Fibroblast of lung (primary cell): ENCODE measurements around the gene KCNAB2. TPM values are rescaled to one million over a fixed set of nuclear protein-coding genes. Genes with fewer than 3 reads are reported as not detected.
"Not testable (repeated sequence)": the region's sequence is repeated elsewhere in the genome, so short reads cannot be mapped to it uniquely, and the experiment has no call there.

Experiments
- DNase-seq, 2 donors: peaks; one replicate each; pipeline versions ENCODE4 v3.0.0 to v3.0.0-alpha.2; 2010; ENCODE audit warnings: low read depth in 2 of 2
- H2AFZ ChIP-seq: 2 replicates; pipeline ENCODE4 v1.5.1; 2012; ENCODE audit warnings: low read length, control low read depth, inconsistent platforms
- H3K27ac ChIP-seq: 2 replicates; pipeline ENCODE4 v1.5.1; 2011; ENCODE audit warnings: low read length, control low read depth; ENCODE audit not compliant: insufficient read depth
- H3K27me3 ChIP-seq: 2 replicates; pipeline ENCODE4 v1.5.1; 2011; ENCODE audit warnings: mild to moderate bottlenecking, low read length; ENCODE audit not compliant: control insufficient read depth, insufficient read depth
- H3K36me3 ChIP-seq: 2 replicates; pipeline ENCODE4 v1.5.1; 2011; ENCODE audit warnings: low read length; ENCODE audit not compliant: control insufficient read depth, insufficient read depth
- H3K4me1 ChIP-seq: 2 replicates; pipeline ENCODE4 v1.5.1; 2011; ENCODE audit warnings: low read length; ENCODE audit not compliant: control insufficient read depth, insufficient read depth; ENCODE audit errors: extremely low read depth
- H3K4me2 ChIP-seq: 2 replicates; pipeline ENCODE4 v1.5.1; 2011; ENCODE audit warnings: low read length, control low read depth; ENCODE audit not compliant: insufficient read depth; ENCODE audit errors: extremely low read depth
- H3K4me3 ChIP-seq, 4 experiments: fragments of 200-600 bp in 1 of 4; sonication (generic) in 1 of 4; replicated peaks in 1 of 4; 2 replicates each; pipeline ENCODE4 v1.5.1; 2011 to 2016; ENCODE audit warnings: low read length in 4 of 4, low read depth in 3 of 4, mild to moderate bottlenecking in 3 of 4, control low read depth in 2 of 4, inconsistent platforms in 1 of 4, mixed read lengths in 1 of 4; ENCODE audit not compliant: insufficient read depth in 1 of 4; ENCODE audit errors: control extremely low read depth in 1 of 4
- H3K79me2 ChIP-seq: 2 replicates; pipeline ENCODE4 v1.5.1; 2012; ENCODE audit warnings: mild to moderate bottlenecking, low read length, inconsistent platforms; ENCODE audit not compliant: control insufficient read depth, insufficient read depth
- H3K9ac ChIP-seq: 2 replicates; pipeline ENCODE4 v1.5.1; 2011; ENCODE audit warnings: mild to moderate bottlenecking, low read length, control low read depth; ENCODE audit not compliant: insufficient read depth
- H3K9me3 ChIP-seq: 2 replicates; pipeline ENCODE4 v1.5.1; 2012; ENCODE audit warnings: low read depth, low read length; ENCODE audit not compliant: control insufficient read depth, insufficient read depth
- H4K20me1 ChIP-seq: 2 replicates; pipeline ENCODE4 v1.5.1; 2011; ENCODE audit warnings: low read length; ENCODE audit not compliant: control insufficient read depth, insufficient read depth; ENCODE audit errors: extremely low read depth
- EZH2 ChIP-seq: IDR thresholded peaks from 2 replicates; pipeline ENCODE4 v1.5.1; 2012; ENCODE audit warnings: low read length, control low read depth, mild to moderate bottlenecking; ENCODE audit errors: missing control alignments
- polyA plus RNA-seq, 2 donors: library from polyadenylated mRNA; depleted of rRNA in 1 of 2; stranded (reverse) in 1 of 2; unstranded in 1 of 2; fragments of >200 nt; gene quantifications; 2 replicates each; pipeline ENCODE4 v1.2.1, GENCODE V29; 2011 to 2012; ENCODE audit warnings: missing spikeins in 1 of 2
- total RNA-seq: library from RNA; depleted of rRNA; stranded (reverse); fragments of >200 nt; gene quantifications from 2 replicates; pipeline ENCODE4 v1.2.1, GENCODE V29; 2014
- TF ChIP-seq, protein P1 (sequence below), 2 donors: IDR thresholded peaks in 1 of 2; conservative IDR thresholded peaks in 1 of 2; 1 replicate in 1 of 2; 2 replicates in 1 of 2; pipeline ENCODE4 v1.5.1; 2011 to 2012; ENCODE audit warnings: low read length in 2 of 2, control low read depth in 1 of 2, inconsistent platforms in 1 of 2, low read depth in 1 of 2, mild to moderate bottlenecking in 1 of 2

The KCNAB2 gene
- total and polyA plus RNA-seq, 2 donors (not counting 1 experiment from before 2014, with no cell fraction given) = 2.2 to 2.5 TPM

DNA sequence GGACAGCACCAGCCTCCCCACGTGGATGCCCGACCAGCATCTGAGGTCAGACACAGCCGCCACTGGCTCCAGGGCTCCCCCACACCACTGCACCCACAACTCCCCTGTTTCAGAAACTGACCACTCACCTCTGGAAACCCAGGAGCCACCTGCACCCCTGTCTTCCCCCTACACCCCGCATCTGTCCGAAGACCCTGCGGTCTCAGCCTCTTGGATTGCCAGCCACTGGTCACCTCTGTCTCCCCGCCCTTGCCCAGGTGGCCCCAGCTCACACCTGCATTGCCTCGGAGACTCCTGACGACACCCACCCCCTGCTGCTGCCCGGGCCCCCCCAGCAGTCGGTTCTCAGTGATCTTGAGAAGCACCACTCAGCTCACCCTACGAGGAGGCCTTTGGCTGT is 32.2 kb upstream of the KCNAB2 start:
- no peaks in the 10 kb centered on the region for H3K9me3 ChIP-seq
- H4K20me1 ChIP-seq = no peaks in the 10 kb centered on the region
- H3K4me2 ChIP-seq = no peak overlapping the region
- no peak overlapping the region for H2AFZ ChIP-seq
- no peak overlapping the region for H3K27ac ChIP-seq
- no peak overlapping the region for H3K9ac ChIP-seq
- no peaks in the 10 kb centered on the region for H3K4me1 ChIP-seq
- no peak for DNase-seq
- no peaks in the 10 kb centered on the region for H3K36me3 ChIP-seq
- no peak for TF ChIP-seq EZH2
- TF ChIP-seq, protein P1, sequence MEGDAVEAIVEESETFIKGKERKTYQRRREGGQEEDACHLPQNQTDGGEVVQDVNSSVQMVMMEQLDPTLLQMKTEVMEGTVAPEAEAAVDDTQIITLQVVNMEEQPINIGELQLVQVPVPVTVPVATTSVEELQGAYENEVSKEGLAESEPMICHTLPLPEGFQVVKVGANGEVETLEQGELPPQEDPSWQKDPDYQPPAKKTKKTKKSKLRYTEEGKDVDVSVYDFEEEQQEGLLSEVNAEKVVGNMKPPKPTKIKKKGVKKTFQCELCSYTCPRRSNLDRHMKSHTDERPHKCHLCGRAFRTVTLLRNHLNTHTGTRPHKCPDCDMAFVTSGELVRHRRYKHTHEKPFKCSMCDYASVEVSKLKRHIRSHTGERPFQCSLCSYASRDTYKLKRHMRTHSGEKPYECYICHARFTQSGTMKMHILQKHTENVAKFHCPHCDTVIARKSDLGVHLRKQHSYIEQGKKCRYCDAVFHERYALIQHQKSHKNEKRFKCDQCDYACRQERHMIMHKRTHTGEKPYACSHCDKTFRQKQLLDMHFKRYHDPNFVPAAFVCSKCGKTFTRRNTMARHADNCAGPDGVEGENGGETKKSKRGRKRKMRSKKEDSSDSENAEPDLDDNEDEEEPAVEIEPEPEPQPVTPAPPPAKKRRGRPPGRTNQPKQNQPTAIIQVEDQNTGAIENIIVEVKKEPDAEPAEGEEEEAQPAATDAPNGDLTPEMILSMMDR (conservative IDR thresholded peaks at IDR 0.05 in 1 of 2, IDR thresholded peaks at IDR 0.05 in 1 of 2; ENCODE audit: low read depth in 1 of 2, low read length in 2 of 2) = no peak
- H3K27me3 ChIP-seq = no peaks in the 10 kb centered on the region
- H3K4me3 ChIP-seq = no peak overlapping the region
- H3K79me2 ChIP-seq = no peaks in the 10 kb centered on the region

DNA sequence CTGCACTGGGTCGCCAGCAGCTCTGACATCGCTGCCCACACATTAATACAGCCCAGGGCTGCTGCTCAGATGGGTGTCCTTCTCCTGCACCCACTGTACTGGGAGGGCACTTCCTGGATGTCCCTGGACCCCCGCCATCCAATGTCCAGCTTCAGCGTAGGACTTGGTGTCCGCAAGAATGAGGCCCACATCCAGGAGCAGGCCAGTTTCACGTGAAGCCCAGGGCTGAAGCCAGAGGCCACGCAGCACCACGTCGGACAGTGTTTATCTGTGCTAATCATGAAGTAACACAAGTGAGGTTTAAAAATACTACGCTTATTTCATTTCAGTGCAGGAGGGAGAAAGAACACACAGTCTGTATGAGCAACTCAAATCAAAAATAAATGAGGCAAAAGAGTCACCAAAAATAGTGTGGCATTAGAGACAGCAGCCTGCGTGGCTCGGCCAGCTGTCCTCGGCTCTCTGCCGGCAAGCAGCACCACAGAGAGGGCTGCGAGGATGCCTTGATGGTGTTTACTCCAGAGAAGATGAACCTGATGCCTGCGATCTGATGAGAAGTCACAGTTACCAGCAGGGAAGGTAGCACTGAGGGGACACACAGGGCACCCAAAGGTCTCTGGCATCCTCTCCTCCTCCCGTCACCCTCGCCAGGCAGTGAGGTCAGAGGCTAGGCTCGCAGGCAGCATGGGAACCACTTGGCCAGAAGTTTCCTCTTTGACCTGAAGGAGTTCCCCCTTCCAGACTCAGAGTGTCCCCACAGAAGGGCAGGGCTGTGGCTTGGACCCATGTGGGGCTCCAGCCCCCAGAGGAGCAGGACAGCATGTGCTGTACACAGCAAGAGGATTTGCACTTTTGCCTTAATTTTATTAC is 31.3 kb upstream of the KCNAB2 start:
- Histone ChIP-seq H3K9ac (no peak overlapping the region), H3K79me2 (no peaks in the 10 kb centered on the region), H3K9me3 (no peaks in the 10 kb centered on the region), H4K20me1 (no peaks in the 10 kb centered on the region), H3K4me3 (no peak overlapping the region), H3K4me2 (no peak overlapping the region), H3K27me3 (no peaks in the 10 kb centered on the region), H3K4me1 (no peaks in the 10 kb centered on the region), H3K27ac (no peak overlapping the region), H2AFZ (no peak overlapping the region), H3K36me3 (no peaks in the 10 kb centered on the region)
- DNase-seq = no peak
- no peak for TF ChIP-seq EZH2

DNA sequence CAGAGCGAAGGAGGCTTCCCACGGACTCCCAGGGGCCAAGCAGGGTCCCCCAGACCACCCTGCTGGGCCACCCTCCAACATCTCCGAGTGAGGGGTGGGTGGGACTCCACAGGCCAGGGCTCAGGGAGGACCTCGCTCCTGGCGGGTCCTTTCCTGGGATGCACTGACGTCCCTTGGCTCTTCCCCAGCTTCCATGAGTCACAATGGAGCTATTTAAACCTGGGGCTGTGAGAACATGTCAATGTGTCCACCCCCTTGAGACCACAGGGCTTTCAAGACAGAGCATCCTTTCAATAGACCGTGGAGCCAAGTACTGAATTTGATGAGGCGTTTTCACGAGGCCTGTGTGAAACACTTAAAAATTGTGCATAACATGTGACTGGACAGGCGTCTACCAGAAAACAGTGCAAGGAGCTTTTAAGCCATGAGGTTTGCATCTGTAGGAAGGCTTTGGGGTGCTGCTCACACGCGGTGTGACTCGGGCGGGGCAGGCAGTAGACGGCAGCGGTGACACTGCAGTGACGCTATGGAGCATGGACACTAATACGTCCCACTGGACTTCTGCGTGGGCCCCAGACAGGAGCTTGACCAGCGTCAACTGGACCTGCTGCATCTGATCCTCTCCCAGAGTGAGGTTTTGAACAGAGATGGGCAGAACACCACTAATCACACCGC is 29.4 kb upstream of the KCNAB2 start:
- Histone ChIP-seq H4K20me1 (no peaks in the 10 kb centered on the region), H2AFZ (no peak overlapping the region), H3K27me3 (no peaks in the 10 kb centered on the region), H3K4me2 (no peak overlapping the region), H3K4me1 (no peaks in the 10 kb centered on the region), H3K4me3 (no peak overlapping the region), H3K36me3 (no peaks in the 10 kb centered on the region), H3K27ac (no peak overlapping the region), H3K79me2 (no peaks in the 10 kb centered on the region), H3K9me3 (no peaks in the 10 kb centered on the region), H3K9ac (no peak overlapping the region)
- TF ChIP-seq EZH2 = no peak
- TF ChIP-seq, protein P1 (conservative IDR thresholded peaks at IDR 0.05 in 1 of 2, IDR thresholded peaks at IDR 0.05 in 1 of 2; ENCODE audit: low read depth in 1 of 2, low read length in 2 of 2) = no peak
- peak in 1 of 2 donors; percentile 77 for DNase-seq

DNA sequence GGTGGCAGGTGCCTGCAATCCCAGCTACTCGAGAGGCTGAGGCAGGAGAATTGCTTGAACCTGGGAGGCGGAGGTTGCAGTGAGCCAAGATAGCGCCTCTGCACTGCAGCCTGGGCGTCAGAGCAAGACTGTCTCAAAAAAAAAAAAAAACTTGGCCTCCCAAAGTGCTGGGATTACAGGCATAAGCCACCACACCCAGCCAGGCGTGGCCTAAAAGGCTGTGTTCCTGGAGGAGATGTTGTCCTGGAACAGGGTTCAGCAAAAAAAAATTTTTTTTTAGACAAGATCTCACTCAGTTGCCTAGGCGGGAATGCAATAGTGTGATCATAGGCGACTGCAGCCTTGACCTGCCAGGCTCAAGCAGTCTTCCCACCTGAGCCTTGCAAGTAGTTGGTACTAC is 28.0 kb upstream of the KCNAB2 start:
- not testable (repeated sequence) for H3K9ac ChIP-seq, H2AFZ ChIP-seq, H3K4me3 ChIP-seq, H3K36me3 ChIP-seq, DNase-seq, H3K27me3 ChIP-seq, H3K27ac ChIP-seq, H3K4me2 ChIP-seq, H4K20me1 ChIP-seq, H3K9me3 ChIP-seq, H3K4me1 ChIP-seq, H3K79me2 ChIP-seq
